ENCODE measurements around the gene UPF1.

UPF1 gene

DNA sequence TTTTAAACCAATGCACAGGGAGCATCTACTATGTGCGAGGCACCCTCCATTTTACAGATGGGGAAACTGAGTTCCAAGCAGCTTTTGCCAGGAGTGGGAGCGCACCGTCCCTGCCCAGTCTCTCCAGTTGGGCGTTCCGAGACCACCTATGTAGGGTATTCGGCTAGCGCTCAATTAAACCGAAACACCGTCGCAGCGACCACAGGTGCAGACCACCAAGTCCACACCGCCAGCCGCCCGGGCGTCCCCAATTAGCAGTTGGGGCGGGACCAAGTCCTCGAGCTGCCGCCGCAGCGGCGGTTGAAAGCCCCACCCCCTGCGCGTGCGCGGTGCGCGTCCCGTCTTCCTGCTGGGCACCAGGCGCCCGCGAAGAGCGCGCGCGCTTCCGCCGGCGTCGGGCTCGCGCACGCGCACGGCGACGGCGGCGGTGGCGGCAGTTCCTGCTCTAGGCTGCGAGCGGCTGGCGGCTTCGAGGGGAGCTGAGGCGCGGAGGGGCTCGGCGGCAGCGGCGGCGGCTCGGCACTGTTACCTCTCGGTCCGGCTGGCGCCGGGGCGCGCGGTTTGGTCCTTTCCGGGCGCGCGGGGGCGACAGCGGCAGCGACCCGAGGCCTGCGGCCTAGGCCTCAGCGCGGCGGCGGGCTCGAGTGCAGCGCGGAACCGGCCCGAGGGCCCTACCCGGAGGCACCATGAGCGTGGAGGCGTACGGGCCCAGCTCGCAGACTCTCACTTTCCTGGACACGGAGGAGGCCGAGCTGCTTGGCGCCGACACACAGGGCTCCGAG lies at the start of gene UPF1:
Gene UPF1 (plus strand): TSS at position 436 of the 782 bp plus-strand sequence. CDS start 251 bp downstream, at position 687.
- DNase-seq, result peak; percentile 65 to 82

DNA sequence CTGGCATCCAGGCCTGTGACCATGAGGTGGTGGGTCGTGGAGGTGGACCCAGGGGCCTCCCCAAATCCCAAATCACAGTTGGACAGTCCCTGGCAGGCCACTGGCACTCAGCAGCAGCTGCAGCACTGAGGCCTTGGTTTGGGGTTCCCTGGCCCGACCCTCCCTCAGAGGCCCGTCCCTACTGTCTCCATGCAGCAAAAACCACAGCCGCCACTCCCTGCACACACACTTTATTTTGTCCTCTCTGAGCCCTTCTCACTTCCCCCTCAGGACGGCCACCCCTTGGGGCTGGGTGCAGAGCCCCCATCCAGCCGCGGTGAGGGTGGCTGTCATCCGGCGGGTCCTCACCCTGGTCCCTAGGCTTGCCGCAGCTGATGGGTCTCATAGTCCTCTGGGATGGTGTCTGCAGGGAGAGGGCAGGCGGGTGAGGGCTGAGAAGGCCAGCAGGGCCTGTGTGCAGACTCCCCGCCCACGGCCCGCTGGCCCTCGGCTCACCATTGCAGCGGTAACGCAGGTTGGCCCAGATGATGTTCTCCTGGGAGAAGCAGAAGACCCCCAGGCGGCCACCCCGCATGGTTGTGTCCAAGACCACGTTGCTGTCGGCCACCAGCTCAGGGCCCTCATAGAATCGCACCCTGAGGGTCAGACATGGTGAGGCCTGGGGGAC lies 49.1 kb upstream of the UPF1 start:
- no peak for DNase-seq

DNA sequence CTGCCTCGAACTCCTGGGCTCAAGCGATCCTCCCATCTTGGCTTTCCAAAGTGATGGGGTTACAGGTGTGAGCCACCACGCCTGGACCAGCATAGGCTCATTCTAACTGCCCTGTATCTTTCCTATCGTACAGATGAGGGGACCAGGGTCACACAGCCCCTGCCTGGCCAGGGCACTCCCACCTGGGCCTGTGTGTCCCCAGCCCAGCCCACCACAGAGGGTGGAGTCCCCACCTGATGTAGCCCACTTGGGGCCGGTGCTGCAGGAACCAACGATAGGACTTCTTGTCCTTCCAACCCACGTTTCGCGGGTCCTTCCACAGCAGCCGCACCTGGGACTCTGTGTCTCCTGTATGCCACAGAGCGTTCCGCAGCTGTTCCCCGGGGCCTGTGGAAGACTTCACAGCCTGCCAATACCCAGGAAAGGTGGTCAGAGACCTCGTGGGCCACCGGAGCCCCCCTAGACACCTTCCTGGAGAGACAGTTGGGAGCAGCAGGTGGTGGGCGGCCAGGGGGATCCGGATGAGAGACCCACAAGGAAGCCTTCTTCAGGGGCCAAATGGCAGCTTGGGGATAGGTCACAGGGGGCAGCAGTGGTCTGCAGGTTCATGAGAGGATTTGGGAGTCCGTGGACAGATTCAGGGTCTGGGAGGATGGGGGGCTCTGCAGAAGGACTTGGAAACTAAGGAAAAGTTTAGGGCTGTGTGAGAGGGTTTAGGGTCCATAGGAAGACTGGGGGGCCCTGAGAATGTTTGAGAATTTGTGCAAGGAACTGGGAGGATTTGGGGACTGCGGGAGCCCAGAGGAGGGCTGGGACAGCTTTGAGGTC lies 47.6 kb upstream of the UPF1 start:
- DNase-seq, result no peak

DNA sequence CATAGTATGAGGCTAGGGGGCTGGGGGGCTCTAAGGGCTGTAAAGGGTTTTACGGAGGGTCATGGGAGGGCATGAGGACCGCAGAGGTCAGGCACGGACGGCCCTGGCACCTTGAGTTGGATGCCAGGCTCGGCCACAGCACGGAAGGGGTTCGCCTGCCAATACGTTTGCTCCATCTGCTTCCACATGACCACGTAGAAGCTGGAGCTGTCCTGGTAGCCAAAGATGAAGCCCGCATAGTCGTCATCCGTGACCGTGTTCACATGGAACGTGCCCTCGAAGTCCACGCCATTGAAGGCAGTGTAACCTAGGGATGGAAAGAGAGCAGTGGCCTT lies 47.0 kb upstream of the UPF1 start:
- no peak for DNase-seq

DNA sequence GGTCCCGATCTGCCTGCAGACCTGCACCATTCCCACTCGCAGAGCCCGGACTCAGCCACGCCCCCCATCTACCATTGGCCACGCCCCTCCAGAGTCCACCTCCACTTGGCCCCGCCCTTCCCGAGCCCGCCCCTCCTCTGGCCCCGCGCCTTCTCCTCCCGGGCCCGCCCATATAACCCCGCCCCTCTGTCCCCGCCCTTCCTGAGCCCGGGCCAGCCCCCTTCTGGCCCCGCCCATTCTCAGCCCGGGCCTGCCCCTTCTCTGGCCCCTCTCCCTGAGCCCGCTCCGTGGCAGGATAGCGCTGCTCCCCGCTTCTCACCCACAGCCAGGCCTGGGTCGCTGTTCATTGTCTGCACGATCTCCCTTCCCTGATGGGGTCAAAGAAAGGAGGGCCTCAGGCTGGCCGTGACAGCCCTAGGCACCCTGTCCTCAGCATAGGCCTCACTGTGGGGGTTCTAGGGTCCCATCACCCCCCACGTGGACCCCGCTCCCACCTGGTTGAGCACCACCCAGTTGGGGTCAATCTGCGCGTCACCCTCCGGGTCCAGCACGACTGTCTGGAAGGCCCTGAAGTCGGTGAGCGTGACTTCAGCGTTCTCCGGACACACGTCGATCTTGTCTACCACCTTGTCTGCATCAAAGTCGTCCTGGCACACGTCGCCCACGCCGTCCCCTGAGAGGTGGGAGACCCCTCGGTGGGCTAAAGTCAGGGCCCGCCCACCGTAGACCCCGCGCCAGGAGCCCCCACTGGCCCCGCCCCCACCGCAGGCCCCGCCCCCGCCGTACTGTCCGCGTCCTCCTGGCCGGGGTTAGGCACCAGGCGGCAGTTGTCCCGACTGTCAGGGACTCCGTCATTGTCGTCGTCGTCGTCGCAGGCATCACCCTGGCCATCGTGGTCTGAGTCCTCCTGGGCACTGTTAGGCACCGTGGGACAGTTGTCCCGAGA lies 46.3 kb upstream of the UPF1 start:
- DNase-seq, result peak in 1 of 2 experiments; percentile 22

DNA sequence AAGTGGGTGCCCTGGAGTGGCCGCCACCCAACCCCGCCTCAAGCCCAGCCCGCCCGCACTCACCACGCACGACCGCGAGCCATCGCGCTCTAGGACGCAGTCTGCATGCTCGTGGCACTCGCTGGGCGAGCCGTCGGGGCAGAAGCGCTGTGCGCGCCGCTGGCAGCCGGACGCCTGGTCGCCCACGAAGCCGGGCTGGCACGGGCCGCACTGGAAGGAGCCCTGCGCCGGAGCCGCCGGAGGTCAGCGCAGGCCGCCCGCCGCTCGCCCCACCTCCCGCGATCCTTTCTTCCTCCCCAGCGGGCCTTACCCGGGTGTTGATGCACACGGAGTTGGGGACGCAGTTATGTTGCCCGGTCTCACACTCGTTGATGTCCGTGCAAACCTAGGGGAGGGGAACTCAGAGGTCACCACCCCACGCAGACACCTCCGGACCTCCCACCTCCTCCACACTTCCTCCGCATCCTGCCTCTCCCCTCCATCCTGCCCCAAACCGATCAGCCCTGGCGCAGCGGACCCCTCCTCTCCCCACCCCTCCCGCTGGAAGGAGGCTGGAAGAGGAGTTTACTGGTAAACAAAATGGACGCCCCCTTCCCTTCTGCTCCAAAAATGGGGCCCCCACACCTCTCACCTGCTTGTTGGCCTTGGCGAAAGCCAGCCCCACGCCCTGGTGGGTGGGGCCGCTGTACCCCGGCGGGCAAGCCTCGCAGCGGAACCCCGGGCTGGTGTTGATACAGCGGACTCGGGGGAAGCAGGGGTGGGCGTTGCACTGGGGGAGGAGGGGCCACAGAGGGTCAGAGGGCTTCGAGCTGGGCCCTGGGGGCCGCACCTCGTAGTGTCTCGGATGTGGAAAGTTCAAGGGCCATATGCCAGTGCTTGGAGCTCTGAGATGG lies 43.0 kb upstream of the UPF1 start:
- DNase-seq, result no peak

DNA sequence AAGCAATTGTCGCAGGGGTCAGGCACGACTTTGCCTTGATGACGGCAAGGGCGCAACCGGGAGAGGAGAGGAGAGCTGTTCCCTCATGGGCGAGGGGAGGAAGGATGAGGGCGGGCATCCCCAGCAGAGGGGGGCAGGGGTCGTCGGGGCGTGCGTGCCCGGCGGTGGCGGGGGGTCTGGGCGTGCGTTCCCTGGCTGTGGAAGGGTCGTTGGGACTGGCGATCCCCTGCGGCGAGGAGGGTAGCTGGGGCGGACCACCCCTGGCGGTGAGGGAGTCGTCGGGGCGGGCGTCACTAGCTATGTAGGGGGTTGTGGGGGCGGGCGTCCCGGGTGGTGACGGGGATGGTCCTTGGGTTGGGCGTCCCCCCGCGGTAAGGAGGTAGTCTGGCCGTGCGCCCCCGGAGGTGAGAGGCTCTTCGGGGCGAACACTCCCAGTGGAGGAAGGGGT lies 42.3 kb upstream of the UPF1 start:
- no peak for DNase-seq

DNA sequence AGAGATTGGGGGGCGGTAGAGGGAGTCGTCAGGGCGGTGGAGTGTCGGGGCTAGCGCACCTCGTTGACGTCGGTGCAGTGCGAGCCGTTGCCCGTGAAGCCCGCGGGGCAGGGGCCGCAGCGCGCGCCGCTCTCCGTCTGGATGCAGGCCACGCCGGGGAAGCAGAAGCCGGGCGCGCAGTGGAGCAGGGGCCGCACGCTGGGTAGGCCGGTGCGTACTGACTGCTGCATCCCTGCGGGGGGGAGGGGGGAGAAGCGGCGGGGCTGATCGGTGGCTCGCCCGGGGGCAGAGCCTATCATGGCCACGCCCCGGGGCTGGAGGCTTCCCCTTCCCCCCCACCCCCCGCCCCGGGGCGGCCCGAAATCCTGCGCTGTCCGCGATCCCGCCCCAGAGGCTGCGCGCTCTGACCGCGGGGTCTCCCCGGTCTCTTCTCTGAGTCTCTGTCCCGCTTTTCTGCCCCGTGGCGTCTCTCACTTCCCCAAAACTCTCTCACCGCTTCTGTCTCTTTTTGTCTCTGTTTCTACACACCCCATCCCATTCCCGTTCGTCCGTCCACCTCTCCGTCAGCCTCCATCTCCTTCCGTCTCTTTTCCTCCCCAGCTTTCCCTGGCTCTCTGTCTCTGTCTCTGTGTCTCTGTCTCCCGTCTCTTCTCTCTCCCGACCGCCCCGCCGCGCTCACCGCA lies 41.7 kb upstream of the UPF1 start:
- peak in 1 of 2 experiments; percentile 42 for DNase-seq

DNA sequence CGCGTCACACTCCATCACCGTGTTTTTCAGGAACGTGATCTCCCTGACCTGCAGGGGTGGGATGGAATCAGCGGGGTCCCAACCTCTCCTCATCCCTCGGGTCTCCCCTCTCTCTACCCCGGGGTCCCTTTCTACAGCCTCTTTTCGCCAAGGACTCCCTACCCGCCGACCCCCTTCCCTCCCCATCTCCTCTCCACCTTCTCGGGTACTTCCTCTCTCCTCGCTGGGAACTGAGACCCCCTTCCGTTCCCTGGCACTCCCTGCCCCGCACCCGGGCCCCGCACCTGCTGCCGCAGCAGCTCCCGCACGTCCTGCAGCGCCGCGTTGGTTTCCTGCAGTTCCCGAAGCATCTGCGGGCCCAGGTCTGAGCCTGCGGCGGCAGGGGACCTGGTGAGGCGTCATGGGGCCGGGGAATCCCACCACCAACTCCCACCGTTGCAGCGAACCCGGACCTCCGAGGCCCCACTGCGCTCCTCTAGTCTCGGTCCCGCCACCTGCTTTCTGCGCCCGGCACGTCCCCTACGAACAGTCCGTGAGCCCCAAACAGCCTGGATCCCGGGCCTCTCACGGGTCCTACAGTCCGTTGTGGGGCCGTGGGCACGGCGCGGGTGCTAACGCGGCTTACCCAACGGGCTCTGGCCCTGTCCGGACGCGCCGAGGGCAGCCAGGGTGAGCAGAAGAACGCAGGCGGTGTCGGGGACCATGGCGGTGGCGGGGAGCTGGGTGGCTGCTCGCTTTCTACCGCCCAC lies 41.0 kb upstream of the UPF1 start, which contains the start of gene COMP:
Gene COMP (minus strand): TSS at position 740 of the 749 bp plus-strand sequence. CDS start 36 bp downstream, at position 704.
- no peak for DNase-seq

DNA sequence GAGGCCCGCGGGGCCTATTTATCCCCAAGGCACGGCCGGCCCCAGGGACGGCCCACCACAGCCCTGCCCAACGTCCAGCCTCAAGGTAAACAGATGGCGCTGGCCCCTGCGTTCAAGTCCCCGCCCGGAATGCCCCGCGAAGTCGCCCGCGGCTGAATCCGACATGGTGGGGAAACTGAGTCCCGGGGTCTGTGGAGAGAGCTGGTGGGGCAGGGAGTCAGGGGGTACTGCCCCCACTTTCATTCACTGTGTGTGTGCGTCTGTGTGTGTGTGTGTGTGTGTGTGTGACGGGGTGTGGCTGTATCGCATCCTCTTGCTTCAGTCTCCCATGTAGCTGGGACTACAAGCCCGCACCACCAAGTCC lies 40.5 kb upstream of the UPF1 start:
- no peak for DNase-seq

DNA sequence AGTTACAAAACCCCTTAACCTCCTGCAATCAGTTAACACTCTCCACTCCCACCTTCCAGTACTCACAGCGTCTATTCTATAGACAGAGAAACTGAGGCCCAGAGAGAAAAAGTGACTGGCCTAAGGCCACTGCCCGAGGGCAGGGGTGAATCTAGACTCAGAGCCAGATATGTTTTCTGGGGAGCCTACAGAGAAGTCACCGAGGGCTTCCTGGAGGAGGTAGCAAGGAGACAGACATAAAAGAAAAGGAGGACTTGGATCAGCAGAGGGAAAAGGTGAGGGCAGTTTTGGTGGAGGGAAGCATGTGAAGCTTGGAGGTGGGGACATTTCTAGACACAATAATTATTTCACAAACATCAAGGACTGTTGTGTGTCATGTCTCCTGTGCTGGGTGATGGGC lies 39.1 kb upstream of the UPF1 start:
- DNase-seq, result no peak

DNA sequence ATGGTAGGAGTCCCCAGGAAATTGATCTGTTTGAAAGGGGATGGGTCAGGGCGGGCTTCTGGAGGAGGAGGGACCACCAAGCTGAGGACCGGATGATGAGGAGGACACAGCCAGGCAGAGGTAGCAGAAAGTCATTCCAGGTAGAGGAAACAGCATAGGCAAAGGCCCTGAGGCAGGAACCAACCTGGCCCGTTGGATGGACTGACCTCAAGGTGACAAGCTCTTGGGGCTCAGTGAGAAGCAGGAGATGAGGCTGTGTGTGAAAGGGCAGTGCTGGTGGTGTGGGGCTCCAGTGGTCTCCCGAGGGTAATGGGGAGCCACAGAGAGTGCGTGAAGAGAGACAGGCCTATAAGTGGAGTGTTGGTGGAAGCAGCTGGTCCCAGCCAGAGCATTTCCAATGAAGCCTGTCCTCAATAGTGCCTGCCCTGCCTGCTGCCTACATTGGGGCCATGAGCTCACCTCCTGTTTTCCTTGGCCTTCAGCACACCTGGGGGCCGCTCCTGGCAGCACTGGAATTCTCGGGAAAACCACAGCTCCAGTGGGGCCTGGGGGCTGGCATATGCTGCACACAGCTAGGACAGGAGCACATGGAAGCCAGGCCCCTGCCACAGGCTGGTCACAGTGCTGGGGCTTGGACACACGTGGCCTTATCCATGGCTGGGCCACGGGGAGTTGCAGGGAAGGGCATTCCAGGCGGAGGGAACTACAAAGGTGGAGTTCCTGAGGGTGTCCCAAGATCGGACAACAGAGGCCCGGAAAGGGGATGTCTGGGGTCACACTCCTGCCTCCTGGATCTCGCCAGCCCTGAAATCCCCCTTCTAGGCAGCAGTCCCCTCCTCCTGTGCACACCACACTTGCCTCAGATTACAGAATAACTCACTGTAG lies 38.4 kb upstream of the UPF1 start:
- DNase-seq, result no peak

DNA sequence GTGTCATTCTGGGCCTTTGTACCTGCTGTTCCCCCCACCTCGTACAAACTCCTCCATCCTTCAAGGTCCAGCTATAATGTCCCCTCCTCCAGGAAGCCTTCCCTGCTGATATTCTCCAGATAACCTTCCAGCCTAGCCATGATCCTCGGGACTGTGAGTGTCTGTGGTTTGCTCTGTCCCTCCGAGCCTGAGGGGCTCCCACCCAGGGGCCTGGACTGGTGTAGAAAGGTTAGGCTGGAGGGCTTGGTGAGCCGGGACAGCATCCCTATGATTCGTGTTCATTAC lies 37.8 kb upstream of the UPF1 start:
- no peak for DNase-seq

DNA sequence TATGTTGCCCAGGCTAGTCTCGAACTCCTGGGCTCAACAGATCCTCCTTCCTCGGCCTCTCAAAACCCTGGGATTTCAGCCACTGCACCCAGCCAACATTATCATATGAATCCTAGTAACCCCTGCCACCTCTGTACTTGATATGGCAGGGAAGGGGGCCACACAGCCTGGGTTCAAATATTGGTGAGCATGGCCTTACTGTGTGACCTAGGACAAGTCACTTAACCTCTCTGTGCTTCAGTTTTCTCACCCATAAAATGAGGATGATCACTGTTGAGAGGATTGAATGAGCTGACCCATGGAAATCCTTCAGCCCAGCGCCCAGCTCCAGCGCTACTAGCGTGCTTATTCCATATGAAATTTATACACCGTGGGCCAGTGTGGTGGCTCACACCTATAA lies 37.1 kb upstream of the UPF1 start:
- no peak for DNase-seq

DNA sequence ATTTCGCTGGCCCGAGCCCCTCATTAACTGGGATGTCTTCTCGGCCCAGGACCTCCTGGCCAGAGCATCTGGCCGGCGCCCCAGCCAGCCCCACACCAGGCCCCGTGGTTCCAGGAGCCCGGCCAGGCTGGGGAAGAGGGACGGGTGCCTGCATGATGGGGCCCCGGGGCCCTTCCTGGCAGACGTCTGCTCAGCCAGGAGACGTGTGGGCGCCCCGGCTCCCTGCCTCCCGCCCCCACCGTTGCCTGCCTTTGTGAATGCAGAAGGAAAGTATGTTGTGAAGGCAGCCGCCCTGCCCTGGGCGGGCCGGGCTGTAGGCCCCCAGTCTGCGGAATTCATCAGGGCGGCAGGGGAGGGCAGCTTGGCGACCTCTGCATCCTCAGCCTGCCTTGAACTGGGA lies 36.2 kb upstream of the UPF1 start:
- DNase-seq, result no peak

DNA sequence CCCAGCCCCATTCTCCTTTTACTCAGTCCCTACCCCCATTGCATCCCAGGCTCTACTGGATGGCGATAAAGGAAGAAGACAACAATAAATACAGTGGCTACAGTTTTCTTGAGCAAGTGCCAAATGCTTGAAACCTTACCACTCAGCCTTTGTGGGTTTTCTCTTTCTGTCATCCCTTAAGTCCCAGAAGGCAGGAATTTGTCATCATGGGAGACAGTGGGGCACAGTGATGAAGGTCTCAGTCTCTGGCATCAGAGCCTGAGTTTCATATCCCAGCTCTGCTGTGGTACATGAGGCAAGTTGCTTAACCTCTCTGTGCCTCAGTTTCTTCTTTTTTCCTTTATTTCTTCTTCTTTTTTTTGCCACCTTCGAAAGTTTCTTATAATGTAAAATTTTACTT lies 35.5 kb upstream of the UPF1 start:
- DNase-seq, result no peak

DNA sequence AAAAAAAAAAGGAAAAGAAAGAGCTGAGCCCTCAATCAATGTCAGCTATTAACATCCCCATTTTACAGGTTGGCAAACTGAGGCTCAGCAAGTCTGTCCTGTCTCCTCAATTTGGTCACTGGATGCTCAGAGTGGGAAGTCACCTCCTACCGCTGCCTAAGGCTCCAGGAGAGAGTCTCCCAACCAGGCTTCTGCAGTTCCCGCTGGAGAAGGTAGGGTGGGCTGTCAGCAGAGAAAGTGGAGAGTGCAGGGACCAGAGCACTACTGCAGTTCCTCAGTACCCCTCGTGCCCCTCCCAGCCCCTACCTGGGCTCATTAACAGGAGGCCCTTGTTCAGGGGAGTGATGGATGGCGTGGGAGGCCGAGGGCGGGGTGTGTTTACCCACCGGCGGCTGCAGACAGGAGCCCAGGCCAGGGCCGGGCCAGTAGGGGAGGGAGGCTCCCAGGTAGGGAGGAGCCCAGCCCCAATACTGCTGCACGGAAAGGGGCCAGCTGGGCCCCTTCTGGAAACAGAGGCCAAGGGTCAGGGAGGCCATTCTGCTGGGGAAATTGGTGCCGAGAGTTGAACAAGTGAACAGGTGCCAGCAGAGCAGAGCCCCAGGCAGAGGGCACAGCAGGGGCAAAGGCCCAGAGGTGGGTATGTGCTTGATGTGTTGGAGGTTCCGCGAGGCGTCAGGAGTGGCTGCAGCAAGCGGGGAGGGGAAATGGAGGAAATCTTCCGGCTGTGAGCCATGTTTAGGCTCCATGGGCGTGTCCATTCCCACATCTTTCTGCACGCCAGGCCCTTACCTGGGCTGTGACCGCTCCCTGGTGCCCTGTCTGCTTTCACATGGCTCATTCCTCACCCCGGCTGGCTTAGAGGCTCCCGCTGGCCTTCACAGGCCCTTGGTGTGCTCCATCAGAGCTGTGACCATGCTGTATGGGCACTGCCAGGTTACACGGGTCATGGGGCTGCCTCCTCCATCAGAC lies 33.1 kb upstream of the UPF1 start:
- no peak for DNase-seq

DNA sequence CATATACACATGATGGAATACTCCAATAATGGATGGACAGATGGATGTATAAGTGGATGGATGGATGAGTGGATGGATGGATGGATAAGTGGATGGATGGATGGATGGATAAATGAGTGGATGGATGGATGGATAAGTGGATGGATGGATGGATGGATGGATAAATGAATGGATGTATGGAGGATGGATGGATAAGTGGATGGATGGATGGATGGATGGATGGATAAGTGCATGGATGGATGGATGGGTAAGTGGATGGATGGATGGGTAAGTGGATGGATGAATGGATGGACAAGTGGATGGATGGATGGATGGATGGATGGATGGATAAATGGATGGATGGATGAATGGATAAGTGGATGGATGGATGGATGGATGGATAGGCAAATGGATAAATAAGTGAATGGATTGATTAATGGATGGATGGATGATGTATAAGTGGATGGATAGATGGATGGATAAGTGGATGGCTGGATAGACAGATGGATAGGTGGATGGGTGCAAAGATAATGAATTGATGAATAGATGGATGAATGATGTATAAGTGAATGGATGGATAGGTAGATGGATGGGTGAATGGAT lies 32.3 kb upstream of the UPF1 start:
- no peak for DNase-seq

All from SW 1271 (cell line).